DND-41 (cell line): ENCODE results near the gene IFFO2.

Source experiments
- ATAC-seq: fragments of 200-7000 bp; cut with Tn5 transposase; 3 replicates; pipeline ENCODE4 v1.9.1; 2021; ENCODE audit warnings: low read depth; ENCODE audit not compliant: insufficient read depth
- DNase-seq: peaks from one replicate; pipeline ENCODE4 v3.0.0-alpha.2; 2020
- H2AFZ ChIP-seq: 2 replicates; pipeline ENCODE4 v1.6.0; 2012; ENCODE audit warnings: low read depth, low read length
- H3K27ac ChIP-seq: 2 replicates; pipeline ENCODE4 v1.5.1; 2012; ENCODE audit warnings: low read length, inconsistent platforms
- H3K27me3 ChIP-seq: fragments of 200-600 bp; sonication (generic); 2 replicates; pipeline ENCODE4 v1.6.0; 2012; ENCODE audit warnings: low read length, mild to moderate bottlenecking, inconsistent platforms; ENCODE audit not compliant: insufficient read depth, poor library complexity
- H3K36me3 ChIP-seq: 2 replicates; pipeline ENCODE4 v1.5.1; 2012; ENCODE audit warnings: low read length, inconsistent platforms; ENCODE audit not compliant: insufficient read depth
- H3K4me1 ChIP-seq: 2 replicates; pipeline ENCODE4 v1.5.1; 2012; ENCODE audit warnings: mild to moderate bottlenecking, low read length; ENCODE audit not compliant: insufficient read depth
- H3K4me2 ChIP-seq: 2 replicates; pipeline ENCODE4 v1.6.0; 2012; ENCODE audit warnings: mild to moderate bottlenecking, moderate library complexity, low read length, inconsistent platforms; ENCODE audit not compliant: insufficient read depth
- H3K4me3 ChIP-seq, 2 experiments: fragments of 200-600 bp in 1 of 2; shearing (Covaris generic) in 1 of 2; 2 replicates each; pipeline ENCODE4 v1.5.1; 2012 to 2016; ENCODE audit warnings: inconsistent platforms in 2 of 2, low read length in 2 of 2, mild to moderate bottlenecking in 2 of 2, low read depth in 1 of 2, moderate library complexity in 1 of 2
- H3K79me2 ChIP-seq: 2 replicates; pipeline ENCODE4 v1.6.0; 2012; ENCODE audit warnings: low read length, inconsistent platforms; ENCODE audit not compliant: insufficient read depth
- H3K9ac ChIP-seq: 2 replicates; pipeline ENCODE4 v1.6.0; 2012; ENCODE audit warnings: low read depth, mild to moderate bottlenecking, inconsistent platforms, low read length, moderate library complexity
- H3K9me3 ChIP-seq: 2 replicates; pipeline ENCODE4 v1.5.1; 2012; ENCODE audit warnings: low read length, moderate library complexity, mild to moderate bottlenecking, inconsistent platforms; ENCODE audit not compliant: insufficient read depth, severe bottlenecking
- H4K20me1 ChIP-seq: 2 replicates; pipeline ENCODE4 v1.6.0; 2012; ENCODE audit warnings: low read length; ENCODE audit not compliant: insufficient read depth
- EZH2 ChIP-seq: IDR thresholded peaks from 3 replicates; pipeline ENCODE4 v1.6.1; 2012; ENCODE audit warnings: borderline replicate concordance, low read depth, mild to moderate bottlenecking, moderate library complexity, low read length, inconsistent platforms; ENCODE audit not compliant: severe bottlenecking
- TF ChIP-seq, protein P1 (sequence below): IDR thresholded peaks from 2 replicates; pipeline ENCODE4 v1.5.1; 2012; ENCODE audit warnings: borderline replicate concordance, low read length, moderate library complexity, mild to moderate bottlenecking; ENCODE audit not compliant: poor library complexity, severe bottlenecking; ENCODE audit errors: extremely low read depth

Gene IFFO2

GRCh38 chr1:18970762-18971161 is 14.3 kb upstream of the IFFO2 start:
- no peak overlapping the region for H2AFZ ChIP-seq
- no peak overlapping the region for H3K9ac ChIP-seq
- peaks cover 8% of the 10 kb centered on the region for H3K27me3 ChIP-seq
- no peaks in the 10 kb centered on the region for H3K9me3 ChIP-seq
- no peaks in the 10 kb centered on the region for H3K4me1 ChIP-seq
- H3K36me3 ChIP-seq, result no peaks in the 10 kb centered on the region
- H3K27ac ChIP-seq, result no peak overlapping the region
- H4K20me1 ChIP-seq, result no peaks in the 10 kb centered on the region
- DNase-seq (no peak), ATAC-seq (no peak)
- TF ChIP-seq, protein P1, sequence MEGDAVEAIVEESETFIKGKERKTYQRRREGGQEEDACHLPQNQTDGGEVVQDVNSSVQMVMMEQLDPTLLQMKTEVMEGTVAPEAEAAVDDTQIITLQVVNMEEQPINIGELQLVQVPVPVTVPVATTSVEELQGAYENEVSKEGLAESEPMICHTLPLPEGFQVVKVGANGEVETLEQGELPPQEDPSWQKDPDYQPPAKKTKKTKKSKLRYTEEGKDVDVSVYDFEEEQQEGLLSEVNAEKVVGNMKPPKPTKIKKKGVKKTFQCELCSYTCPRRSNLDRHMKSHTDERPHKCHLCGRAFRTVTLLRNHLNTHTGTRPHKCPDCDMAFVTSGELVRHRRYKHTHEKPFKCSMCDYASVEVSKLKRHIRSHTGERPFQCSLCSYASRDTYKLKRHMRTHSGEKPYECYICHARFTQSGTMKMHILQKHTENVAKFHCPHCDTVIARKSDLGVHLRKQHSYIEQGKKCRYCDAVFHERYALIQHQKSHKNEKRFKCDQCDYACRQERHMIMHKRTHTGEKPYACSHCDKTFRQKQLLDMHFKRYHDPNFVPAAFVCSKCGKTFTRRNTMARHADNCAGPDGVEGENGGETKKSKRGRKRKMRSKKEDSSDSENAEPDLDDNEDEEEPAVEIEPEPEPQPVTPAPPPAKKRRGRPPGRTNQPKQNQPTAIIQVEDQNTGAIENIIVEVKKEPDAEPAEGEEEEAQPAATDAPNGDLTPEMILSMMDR, result no peak
- no peak for TF ChIP-seq EZH2
- no peak overlapping the region for H3K4me2 ChIP-seq
- H3K4me3 ChIP-seq, result no peak overlapping the region
- no peaks in the 10 kb centered on the region for H3K79me2 ChIP-seq

- no peak overlapping the region for H3K4me3 ChIP-seq
- DNase-seq (no peak), ATAC-seq (no peak)
- peaks cover 12% of the 10 kb centered on the region for H3K27me3 ChIP-seq
- H3K4me1 ChIP-seq, result no peaks in the 10 kb centered on the region
- TF ChIP-seq, protein P1, result no peak
- no peak for TF ChIP-seq EZH2
- no peaks in the 10 kb centered on the region for H3K9me3 ChIP-seq
- H3K4me2 ChIP-seq, result no peak overlapping the region
- H3K79me2 ChIP-seq, result no peaks in the 10 kb centered on the region
- H3K9ac ChIP-seq, result no peak overlapping the region
- no peak overlapping the region for H3K27ac ChIP-seq
- H2AFZ ChIP-seq, result no peak overlapping the region
- no peaks in the 10 kb centered on the region for H3K36me3 ChIP-seq
- no peaks in the 10 kb centered on the region for H4K20me1 ChIP-seq
Measured at GRCh38 chr1:18970358-18970757, 13.9 kb upstream of the IFFO2 start.

- H3K4me3 ChIP-seq, result no peak overlapping the region
- peaks cover 9% of the 10 kb centered on the region for H3K27me3 ChIP-seq
- TF ChIP-seq, protein P1, result no peak
- TF ChIP-seq EZH2, result no peak
- ATAC-seq, result no peak
- no peaks in the 10 kb centered on the region for H3K79me2 ChIP-seq
- H3K4me2 ChIP-seq, result no peak overlapping the region
- H4K20me1 ChIP-seq, result no peaks in the 10 kb centered on the region; the same call in 1 of the 2 replicates
- no peak for DNase-seq
- no peaks in the 10 kb centered on the region for H3K4me1 ChIP-seq
- no peak overlapping the region for H2AFZ ChIP-seq
- no peak overlapping the region for H3K27ac ChIP-seq
- H3K36me3 ChIP-seq, result no peaks in the 10 kb centered on the region
- no peak overlapping the region for H3K9ac ChIP-seq
- H3K9me3 ChIP-seq, result no peaks in the 10 kb centered on the region
Measured at GRCh38 chr1:18967066-18967690, 10.7 kb upstream of the IFFO2 start.
